ENCODE measurements around the gene PDE4D.

Gene PDE4D

GRCh38 chr5:59504043-59504442, 389.5 kb downstream of the PDE4D start:
- TF ChIP-seq, protein P1, sequence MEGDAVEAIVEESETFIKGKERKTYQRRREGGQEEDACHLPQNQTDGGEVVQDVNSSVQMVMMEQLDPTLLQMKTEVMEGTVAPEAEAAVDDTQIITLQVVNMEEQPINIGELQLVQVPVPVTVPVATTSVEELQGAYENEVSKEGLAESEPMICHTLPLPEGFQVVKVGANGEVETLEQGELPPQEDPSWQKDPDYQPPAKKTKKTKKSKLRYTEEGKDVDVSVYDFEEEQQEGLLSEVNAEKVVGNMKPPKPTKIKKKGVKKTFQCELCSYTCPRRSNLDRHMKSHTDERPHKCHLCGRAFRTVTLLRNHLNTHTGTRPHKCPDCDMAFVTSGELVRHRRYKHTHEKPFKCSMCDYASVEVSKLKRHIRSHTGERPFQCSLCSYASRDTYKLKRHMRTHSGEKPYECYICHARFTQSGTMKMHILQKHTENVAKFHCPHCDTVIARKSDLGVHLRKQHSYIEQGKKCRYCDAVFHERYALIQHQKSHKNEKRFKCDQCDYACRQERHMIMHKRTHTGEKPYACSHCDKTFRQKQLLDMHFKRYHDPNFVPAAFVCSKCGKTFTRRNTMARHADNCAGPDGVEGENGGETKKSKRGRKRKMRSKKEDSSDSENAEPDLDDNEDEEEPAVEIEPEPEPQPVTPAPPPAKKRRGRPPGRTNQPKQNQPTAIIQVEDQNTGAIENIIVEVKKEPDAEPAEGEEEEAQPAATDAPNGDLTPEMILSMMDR (conservative IDR thresholded peaks at IDR 0.05; ENCODE audit: low read depth, low read length): no peak
- H3K4me3 ChIP-seq (ENCODE audit: low read depth, low read length): no peak overlapping the region
- DNase-seq (ENCODE audit: low read depth): no peak

DNA sequence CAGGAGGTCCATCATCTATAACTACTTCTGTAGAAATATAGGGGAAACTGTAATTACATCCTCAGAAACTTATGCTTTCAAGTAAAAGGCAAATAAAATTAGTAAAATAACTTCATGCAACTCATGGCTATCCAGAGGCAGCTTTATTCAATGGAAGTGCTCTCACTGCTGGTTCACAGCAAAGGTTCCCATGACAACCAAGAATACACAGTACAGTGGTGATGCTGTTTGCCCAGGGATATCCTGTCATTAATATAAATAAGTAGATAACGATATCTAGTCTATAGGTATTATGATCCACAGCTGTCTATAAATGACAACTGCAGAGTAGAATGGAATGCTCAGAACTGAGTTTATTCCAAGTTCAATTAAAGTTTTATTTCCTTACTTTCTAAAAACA, 390.3 kb downstream of the PDE4D start:
- TF ChIP-seq, protein P1 (conservative IDR thresholded peaks at IDR 0.05; ENCODE audit: low read depth, low read length): no peak
- H3K4me3 ChIP-seq (ENCODE audit: low read depth, low read length): no peak overlapping the region
- peak; percentile 51 for DNase-seq (ENCODE audit: low read depth)

- DNase-seq (ENCODE audit: low read depth): no peak
- no peak overlapping the region for H3K4me3 ChIP-seq (ENCODE audit: low read depth, low read length)
- TF ChIP-seq, protein P1 (conservative IDR thresholded peaks at IDR 0.05; ENCODE audit: low read depth, low read length): no peak
Observed at GRCh38 chr5:59501316-59501715, 392.2 kb downstream of the PDE4D start.

- no peak overlapping the region for H3K4me3 ChIP-seq (ENCODE audit: low read depth, low read length)
- DNase-seq (ENCODE audit: low read depth): peak; percentile 31
- TF ChIP-seq, protein P1 (conservative IDR thresholded peaks at IDR 0.05; ENCODE audit: low read depth, low read length): no peak
Observed at GRCh38 chr5:59500014-59500413, 393.5 kb downstream of the PDE4D start.

- no peak for DNase-seq (ENCODE audit: low read depth)
- TF ChIP-seq, protein P1 (conservative IDR thresholded peaks at IDR 0.05; ENCODE audit: low read depth, low read length): no peak
- H3K4me3 ChIP-seq (ENCODE audit: low read depth, low read length): no peak overlapping the region
Observed at GRCh38 chr5:59497207-59497606, 396.3 kb downstream of the PDE4D start.

GRCh38 chr5:59496524-59497134, 396.9 kb downstream of the PDE4D start:
- H3K4me3 ChIP-seq (ENCODE audit: low read depth, low read length): no peak overlapping the region
- TF ChIP-seq, protein P1 (conservative IDR thresholded peaks at IDR 0.05; ENCODE audit: low read depth, low read length): peak; percentile 63
- peak; percentile 36 for DNase-seq (ENCODE audit: low read depth)

GRCh38 chr5:59491945-59492344, 401.6 kb downstream of the PDE4D start:
- DNase-seq (ENCODE audit: low read depth): no peak
- no peak overlapping the region for H3K4me3 ChIP-seq (ENCODE audit: low read depth, low read length)
- TF ChIP-seq, protein P1 (conservative IDR thresholded peaks at IDR 0.05; ENCODE audit: low read depth, low read length): no peak
